GM19395 (cell line): Measurements from ENCODE around the gene MARK4.

Source experiments
- ATAC-seq: cut with Tn5 transposase; IDR thresholded peaks from one replicate; pipeline ENCODE4 v1.9.1; 2021; ENCODE audit warnings: mild to moderate bottlenecking, moderate library complexity; ENCODE audit not compliant: unreplicated experiment

Gene MARK4

DNA sequence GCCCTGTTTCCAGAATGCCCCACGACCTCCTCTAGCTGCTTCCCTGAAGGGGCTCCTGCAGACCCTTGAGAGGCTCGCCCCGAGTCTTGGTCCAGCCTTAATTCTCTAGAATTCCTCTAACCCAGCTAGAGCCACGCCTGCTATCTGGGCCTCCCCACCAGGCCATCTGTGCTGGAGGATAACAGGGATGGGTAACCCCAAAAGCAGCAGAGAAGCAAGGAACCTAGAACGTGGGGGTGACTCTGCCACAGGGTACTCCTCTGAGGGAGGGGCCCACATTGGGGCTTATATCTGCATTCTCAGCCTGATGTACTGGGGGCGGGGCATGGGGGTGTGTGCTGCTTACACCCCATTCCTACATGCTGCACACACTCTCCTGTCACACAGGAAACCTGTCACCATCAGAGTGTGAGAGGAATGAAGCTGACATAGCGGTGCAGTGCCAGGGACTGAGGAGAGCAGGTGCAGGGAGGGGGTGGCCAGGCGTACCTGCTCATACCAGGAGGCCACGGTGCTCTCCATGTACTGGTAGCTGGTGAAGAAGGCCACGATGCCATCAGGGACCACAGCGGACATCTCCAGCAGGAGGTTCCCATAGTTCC lies 103.3 kb downstream of the MARK4 start:
- ATAC-seq, result no peak
